NCI-H2196 treated with DMSO at 0.1 percent for 48 hours (cell line): Measurements from ENCODE around the gene TFB1M.
"Not testable (repeated sequence)": the region's sequence is repeated elsewhere in the genome, so short reads cannot be mapped to it uniquely, and the experiment has no call there.

Experiments
- DNase-seq: peaks from one replicate; lab custom pipeline; 2025; ENCODE audit not compliant: unreplicated experiment; lab: John Stamatoyannopoulos, UW

TFB1M gene

GRCh38 chr6:155303361-155303870, 10.9 kb downstream of the TFB1M start:
- no peak for DNase-seq

DNA sequence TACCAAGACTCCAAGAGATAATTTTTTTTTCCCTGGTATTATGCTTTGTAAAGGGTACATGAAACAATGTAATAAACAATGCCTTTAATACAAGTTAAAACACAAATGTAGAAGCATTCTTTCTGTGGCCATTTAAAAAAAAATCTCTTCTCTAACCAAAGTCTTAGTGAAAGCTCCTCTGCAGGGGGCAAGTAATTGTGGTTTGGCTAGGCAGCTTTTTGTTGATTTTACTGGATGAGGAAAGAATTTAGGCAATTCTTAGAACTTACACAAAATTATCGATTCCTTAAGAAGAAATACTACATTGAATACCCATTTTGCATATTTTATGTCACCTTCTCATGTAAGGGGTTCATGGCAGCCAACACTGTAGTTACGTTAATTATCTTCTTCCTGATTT, 12.4 kb downstream of the TFB1M start:
- no peak for DNase-seq

- no peak for DNase-seq
Measured at GRCh38 chr6:155297669-155298068, 16.6 kb downstream of the TFB1M start.

DNA sequence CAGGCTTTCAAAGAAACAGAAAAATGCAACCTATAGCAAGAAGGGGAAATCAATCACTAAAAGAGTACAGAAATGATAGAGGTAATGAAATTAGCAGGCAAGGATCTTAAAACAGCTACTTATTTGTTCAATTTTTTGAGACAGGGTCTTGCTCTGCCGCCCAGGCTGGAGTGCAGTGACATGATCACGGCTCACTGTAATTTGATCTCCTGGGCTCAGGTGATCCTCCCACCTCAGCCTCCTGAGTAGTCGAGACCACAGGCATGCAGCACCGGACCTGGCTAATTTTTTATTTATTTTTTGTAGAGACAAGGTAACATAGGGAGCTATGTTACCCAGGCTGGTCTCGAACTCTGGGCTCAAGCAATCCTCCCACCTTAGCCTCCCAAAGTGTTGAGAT, 21.6 kb downstream of the TFB1M start:
- DNase-seq, result no peak

GRCh38 chr6:155291291-155291690, 23.0 kb downstream of the TFB1M start:
- no peak for DNase-seq

GRCh38 chr6:155290491-155290890, 23.8 kb downstream of the TFB1M start:
- no peak for DNase-seq

- no peak for DNase-seq
Measured at GRCh38 chr6:155287762-155288161, 26.5 kb downstream of the TFB1M start.

DNA sequence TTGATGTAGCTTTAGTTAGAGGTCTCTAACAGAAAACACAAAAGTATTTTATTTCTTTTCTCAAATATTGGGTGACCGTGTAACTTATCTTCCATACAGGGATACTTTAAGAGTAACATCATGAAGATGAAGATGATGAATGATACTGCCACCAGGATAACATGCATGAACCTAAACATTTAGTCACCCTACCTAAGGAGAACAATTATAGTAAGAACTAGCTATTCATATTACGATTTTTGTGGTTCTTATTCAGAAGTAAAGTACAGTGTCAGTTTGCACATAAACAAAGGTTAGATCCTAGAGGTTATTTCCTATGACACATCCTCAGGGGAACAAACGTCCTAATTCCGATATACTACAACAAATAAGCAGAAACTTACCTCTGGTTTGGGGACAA, 29.5 kb downstream of the TFB1M start:
- DNase-seq, result no peak

- DNase-seq, result no peak
Measured at GRCh38 chr6:155278319-155279049, 35.8 kb downstream of the TFB1M start.

- no peak for DNase-seq
Measured at GRCh38 chr6:155276638-155277037, 37.6 kb downstream of the TFB1M start.

DNA sequence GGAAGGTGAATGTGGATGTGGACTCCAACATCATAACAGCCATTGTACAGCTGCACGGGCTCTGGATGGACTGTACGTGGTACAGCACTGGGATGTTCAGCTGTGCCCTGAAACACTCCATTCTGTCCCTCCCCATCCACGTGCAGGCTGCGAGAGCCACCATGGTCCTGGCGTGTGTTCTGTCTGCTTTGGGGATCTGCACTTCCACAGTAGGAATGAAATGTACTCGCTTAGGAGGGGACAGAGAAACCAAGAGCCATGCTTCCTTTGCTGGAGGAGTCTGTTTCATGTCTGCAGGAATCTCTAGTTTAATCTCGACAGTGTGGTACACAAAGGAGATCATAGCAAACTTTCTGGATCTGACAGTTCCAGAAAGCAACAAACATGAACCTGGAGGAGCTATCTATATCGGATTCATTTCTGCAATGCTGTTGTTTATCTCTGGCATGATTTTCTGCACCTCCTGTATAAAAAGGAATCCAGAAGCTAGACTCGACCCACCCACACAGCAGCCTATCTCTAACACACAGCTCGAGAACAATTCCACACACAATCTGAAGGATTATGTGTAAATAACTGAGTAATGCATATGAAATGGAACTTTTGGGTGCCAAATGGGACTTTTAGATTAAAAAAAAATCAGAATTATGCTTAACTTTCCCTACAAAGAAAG, 38.3 kb downstream of the TFB1M start:
- DNase-seq, result no peak

DNA sequence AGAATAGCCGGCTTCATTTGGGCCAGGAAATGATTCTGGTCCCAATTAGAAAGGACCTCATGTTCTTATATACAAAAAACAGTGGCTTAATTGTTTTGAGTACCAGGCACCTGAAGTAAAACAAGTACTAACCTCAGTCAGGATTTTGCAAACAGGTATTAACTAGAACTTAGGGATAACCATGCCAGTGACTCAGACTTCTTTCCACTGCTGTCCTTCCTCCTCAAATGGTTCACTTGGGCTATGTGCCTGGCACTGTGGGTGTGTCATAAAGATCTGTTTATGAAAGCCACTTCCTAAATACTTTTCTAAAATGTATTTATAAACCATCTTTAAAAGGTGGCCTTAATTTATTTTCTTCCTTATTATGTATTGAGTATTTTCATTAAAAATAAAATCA, 39.8 kb downstream of the TFB1M start:
- DNase-seq, result no peak

GRCh38 chr6:155274106-155274505, 40.2 kb downstream of the TFB1M start:
- no peak for DNase-seq

DNA sequence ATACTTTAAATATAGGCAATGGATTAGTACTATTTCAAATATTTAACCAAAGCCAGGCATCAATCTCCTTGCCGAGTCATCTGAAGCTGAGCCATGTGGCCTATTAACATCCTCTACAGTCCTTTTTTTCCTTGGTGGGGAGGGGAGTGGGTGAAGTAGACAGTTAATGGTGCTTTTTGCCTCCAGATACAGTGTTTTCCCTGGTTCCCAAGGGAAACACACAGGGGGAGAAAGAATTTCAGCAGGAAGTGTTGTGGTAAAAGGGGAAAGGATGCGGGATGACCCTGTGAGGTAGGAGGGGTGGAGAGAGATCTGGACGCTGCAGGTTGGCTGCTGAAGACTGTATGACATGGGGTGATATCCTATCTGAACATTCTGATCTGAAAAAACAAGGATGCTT, 40.9 kb downstream of the TFB1M start:
- no peak for DNase-seq

DNA sequence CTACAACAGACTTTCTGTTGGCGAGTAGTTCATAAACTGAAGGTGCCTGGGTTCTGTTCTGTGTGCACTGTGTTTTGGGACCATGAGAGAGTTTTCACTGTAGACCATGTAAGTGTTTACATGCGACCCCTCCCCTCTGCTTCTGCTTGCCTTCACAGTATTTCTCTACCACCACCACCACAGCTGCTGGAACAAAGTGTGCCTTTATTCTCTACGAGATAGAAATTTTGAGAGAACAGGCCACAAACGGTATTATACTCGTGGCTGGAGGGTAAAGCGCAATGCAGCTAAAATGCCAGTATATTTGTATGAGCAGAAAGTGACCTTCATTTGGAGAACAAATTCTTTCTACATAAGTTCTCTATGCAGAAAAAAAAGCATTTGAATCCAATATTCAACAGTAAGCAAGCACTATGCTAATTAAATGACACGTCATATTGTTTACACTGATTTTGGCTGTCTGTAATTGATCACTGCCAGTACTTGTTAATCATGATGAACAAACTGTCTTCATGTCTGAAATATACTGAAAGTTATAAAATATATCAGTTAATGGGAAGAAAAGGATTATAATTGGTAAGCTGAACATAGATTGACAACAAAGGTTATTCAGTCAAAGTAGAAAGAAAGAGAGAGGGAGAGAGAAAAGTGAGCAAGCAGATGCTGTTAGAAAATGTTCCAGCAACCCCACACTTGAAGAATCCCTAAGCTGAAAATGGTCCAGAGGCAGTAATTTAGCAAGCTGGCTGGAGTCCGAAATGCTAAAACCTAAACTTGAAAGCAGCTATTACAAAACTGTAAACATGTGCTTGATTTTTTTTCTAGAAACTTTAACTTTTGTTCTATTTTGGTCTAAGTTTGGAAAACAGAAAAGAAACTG, 41.7 kb downstream of the TFB1M start:
- no peak for DNase-seq

DNA sequence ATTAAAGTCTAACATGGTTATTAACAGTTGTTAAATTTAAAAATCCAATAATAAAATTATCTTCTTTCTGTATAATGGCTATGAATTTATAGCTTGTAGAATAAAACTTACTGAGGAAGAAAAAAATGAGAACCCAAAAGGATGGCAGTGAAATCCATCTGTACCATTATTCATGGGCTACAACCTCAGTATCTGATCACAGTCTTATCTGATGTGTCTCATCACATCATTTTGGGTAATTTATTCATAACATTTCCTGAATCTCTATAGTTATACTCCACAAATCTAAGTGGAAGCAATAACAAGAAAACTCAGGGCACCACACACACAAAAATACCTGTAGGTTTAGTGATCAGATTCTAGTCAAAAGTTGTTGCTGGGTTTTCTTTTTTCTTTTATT, 43.1 kb downstream of the TFB1M start:
- DNase-seq, result no peak

DNA sequence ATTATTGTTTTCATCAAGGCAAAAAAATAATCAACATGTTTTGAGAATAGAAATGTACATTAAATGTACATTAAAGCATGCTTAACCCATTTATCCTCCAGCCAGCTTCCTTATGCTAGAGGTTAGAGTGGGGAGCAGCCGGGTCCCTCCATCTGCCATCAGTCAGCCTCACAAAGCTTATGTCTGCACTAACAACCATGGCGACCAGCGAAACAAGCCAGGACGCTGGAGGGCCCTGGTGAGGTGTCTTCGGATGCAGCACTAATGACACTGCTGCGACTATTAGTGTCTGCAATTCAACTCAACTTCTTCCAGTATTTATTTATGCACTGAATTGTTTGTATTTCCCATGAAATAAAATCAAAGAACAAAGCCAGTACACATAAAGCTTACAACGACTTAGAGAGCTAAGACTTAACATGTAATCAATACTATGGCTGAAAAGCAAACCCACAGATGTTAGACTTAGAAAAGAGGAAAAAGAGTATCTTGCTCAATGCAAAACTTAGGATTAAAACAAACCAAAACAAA, 43.7 kb downstream of the TFB1M start:
- no peak for DNase-seq

DNA sequence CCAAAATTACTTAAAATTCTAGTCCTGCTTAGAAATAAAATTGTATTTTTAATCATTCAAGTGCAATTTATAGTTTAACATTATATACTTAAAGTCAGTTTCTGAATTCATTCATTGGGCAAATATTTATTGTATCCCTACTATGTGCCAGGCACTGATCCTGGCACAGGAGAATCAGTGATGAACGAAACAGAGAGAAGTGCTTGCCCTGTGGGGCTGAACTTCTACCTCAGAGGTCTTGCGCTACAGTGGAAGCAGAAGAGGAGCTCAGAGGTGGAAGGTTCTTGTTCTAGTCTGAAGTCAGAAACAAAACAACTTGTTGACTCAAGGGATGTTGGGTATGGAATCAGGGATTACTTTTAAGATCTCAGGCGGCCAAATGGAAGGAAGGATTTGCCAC, 44.5 kb downstream of the TFB1M start:
- DNase-seq, result no peak

GRCh38 chr6:155268088-155268867, 46.0 kb downstream of the TFB1M start:
- not testable (repeated sequence) for DNase-seq

- DNase-seq, result no peak
Measured at GRCh38 chr6:155267411-155267810, 46.9 kb downstream of the TFB1M start.
